CD8-positive, alpha-beta memory T cell (primary cell): ENCODE results near the gene FKBP1A. TPM values are rescaled to one million over a fixed set of nuclear protein-coding genes. Genes with fewer than 3 reads are reported as not detected.

ENCODE experiments used
- CTCF ChIA-PET: fragments of 350-600 bp; sonication (Branson Sonifier 250); formaldehyde crosslinking; loops from one replicate; lab custom pipeline; 2021; ENCODE audit warnings: antibody characterized with exemption; lab: Charles Lee
- POLR2A ChIA-PET: fragments of 350-600 bp; sonication (Branson Sonifier 250); formaldehyde crosslinking; loops from one replicate; lab custom pipeline; 2021; ENCODE audit warnings: antibody characterized with exemption; lab: Charles Lee
- DNase-seq, 5 donors: peaks; one replicate each; pipeline versions ENCODE4 v3.0.0 to v3.0.0-alpha.2; 2020 to 2022; ENCODE audit warnings: mixed read lengths in 1 of 5
- H3K27ac ChIP-seq: one replicate; pipeline ENCODE4 v1.7.0; 2013; ENCODE audit warnings: low read depth, mild to moderate bottlenecking, low read length, moderate library complexity
- H3K27me3 ChIP-seq: 2 replicates; pipeline ENCODE4 v1.7.0; 2013; ENCODE audit warnings: low read length, mild to moderate bottlenecking; ENCODE audit not compliant: insufficient read depth, poor library complexity, severe bottlenecking
- H3K36me3 ChIP-seq: 2 replicates; pipeline ENCODE4 v1.7.0; 2013; ENCODE audit warnings: mild to moderate bottlenecking, low read length, moderate library complexity; ENCODE audit not compliant: insufficient read depth
- H3K4me1 ChIP-seq: 2 replicates; pipeline ENCODE4 v1.7.0; 2013; ENCODE audit warnings: mild to moderate bottlenecking, low read length, moderate library complexity; ENCODE audit not compliant: insufficient read depth
- H3K4me3 ChIP-seq: 2 replicates; pipeline ENCODE4 v1.7.0; 2013; ENCODE audit warnings: mild to moderate bottlenecking, low read length
- H3K9me3 ChIP-seq: 2 replicates; pipeline ENCODE4 v1.7.0; 2013; ENCODE audit warnings: mild to moderate bottlenecking, low read length
- H3K27ac Mint-ChIP-seq, 8 donors: one replicate each; pipeline ENCODE4 v1.8.0; 2020 to 2021; ENCODE audit warnings: mixed read lengths in 8 of 8, mild to moderate bottlenecking in 6 of 8, inconsistent platforms in 3 of 8, moderate library complexity in 3 of 8
- H3K27me3 Mint-ChIP-seq, 2 donors: one replicate each; pipeline ENCODE4 v1.8.0; 2020 to 2021; ENCODE audit warnings: mixed read lengths in 2 of 2, mild to moderate bottlenecking in 1 of 2, moderate library complexity in 1 of 2
- H3K36me3 Mint-ChIP-seq, 3 donors: one replicate each; pipeline ENCODE4 v1.8.0; 2020 to 2021; ENCODE audit warnings: mixed read lengths in 3 of 3, inconsistent platforms in 1 of 3, mild to moderate bottlenecking in 1 of 3
- H3K4me1 Mint-ChIP-seq, 3 donors: one replicate each; pipeline ENCODE4 v1.8.0; 2020 to 2021; ENCODE audit warnings: mixed read lengths in 3 of 3, inconsistent platforms in 1 of 3, mild to moderate bottlenecking in 1 of 3
- H3K4me3 Mint-ChIP-seq, 7 donors: one replicate each; pipeline ENCODE4 v1.8.0; 2020 to 2021; ENCODE audit warnings: mixed read lengths in 7 of 7, mild to moderate bottlenecking in 6 of 7, moderate library complexity in 4 of 7, inconsistent platforms in 2 of 7
- H3K9me3 Mint-ChIP-seq, 5 donors: one replicate each; pipeline ENCODE4 v1.8.0; 2020 to 2022; ENCODE audit warnings: mixed read lengths in 5 of 5, mild to moderate bottlenecking in 3 of 5, moderate library complexity in 2 of 5, inconsistent platforms in 1 of 5
- polyA plus RNA-seq: library from polyadenylated mRNA; unstranded; fragments of 300-500 nt; fragmentation: Illumina TruSeq; gene quantifications from one replicate; pipeline ENCODE4 v1.2.3, GENCODE V29; 2021
- total RNA-seq, 2 experiments: library from RNA; stranded (reverse); gene quantifications; one replicate each; pipeline ENCODE4 v1.2.3, GENCODE V29; 2021

The FKBP1A gene
- total and polyA plus RNA-seq, 3 experiments from 2014 or later: 43.1 to 274 (median 274) TPM

DNA sequence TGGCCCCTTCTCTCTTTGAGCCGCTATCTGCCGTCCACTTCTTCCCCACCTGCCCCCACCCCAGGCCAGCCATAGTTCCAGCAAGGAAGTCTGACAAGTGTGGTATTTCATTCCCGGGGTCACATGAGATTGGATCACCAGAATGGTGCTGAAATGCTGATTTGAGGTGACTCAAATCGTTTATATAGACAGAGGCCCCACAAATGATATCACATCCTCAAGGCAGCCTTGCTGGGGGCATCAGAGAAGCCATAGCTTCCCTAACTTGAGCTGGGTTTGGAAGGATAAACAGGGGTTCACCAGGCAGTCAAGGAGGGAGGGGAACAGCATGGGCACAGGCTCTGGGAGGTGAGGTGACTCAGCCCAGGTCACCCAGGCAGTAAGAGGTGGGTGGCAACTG is 73.8 kb downstream of the FKBP1A start:
- peak overlapping the region in 1 of 8 donors; percentile 51 for H3K27ac Mint-ChIP-seq
- H3K36me3 ChIP-seq: no peaks in the 10 kb centered on the region
- POLR2A ChIA-PET: no interaction called here
- H3K27me3 Mint-ChIP-seq: no peaks in the 10 kb centered on the region
- CTCF ChIA-PET: no interaction called here
- no peaks in the 10 kb centered on the region for H3K4me1 ChIP-seq
- no peaks in the 10 kb centered on the region for H3K27me3 ChIP-seq
- no peak for DNase-seq
- H3K4me1 Mint-ChIP-seq: peaks cover 0 to 5% (median under 1%) of the 10 kb centered on the region in 3 donors
- H3K4me3 ChIP-seq: no peak overlapping the region
- H3K9me3 ChIP-seq: no peaks in the 10 kb centered on the region
- no peak overlapping the region for H3K4me3 Mint-ChIP-seq
- H3K36me3 Mint-ChIP-seq: no peaks in the 10 kb centered on the region
- H3K9me3 Mint-ChIP-seq: no peaks in the 10 kb centered on the region
- H3K27ac ChIP-seq: no peak overlapping the region

Other genes starting within 250 kb of the FKBP1A start
- under 1 TPM in 1 of 2 experiments, not detected in 1; 0.18 TPM for gene TMEM74B, start 208.1 kb downstream of the FKBP1A start, total RNA-seq
- gene TMEM74B, start 208.1 kb downstream of the FKBP1A start, polyA plus RNA-seq: not detected
- gene C20orf202, start 189.6 kb downstream of the FKBP1A start, total RNA-seq: not detected
- not detected for gene C20orf202, start 189.6 kb downstream of the FKBP1A start, polyA plus RNA-seq
- not detected for gene RAD21L1, start 167.0 kb downstream of the FKBP1A start, total RNA-seq
- not detected for gene RAD21L1, start 167.0 kb downstream of the FKBP1A start, polyA plus RNA-seq
- gene SNPH, start 126.8 kb downstream of the FKBP1A start, total RNA-seq: 1 to 10 TPM; 3.2 to 3.5 TPM
- gene SNPH, start 126.8 kb downstream of the FKBP1A start, polyA plus RNA-seq: 5.8 TPM
- gene SDCBP2, start 63.9 kb downstream of the FKBP1A start, total RNA-seq: 1 to 10 TPM; 3.7 to 4.7 TPM
- 2.2 TPM for gene SDCBP2, start 63.9 kb downstream of the FKBP1A start, polyA plus RNA-seq
- gene NSFL1C, start 73.8 kb upstream of the FKBP1A start, total RNA-seq: 100 to 1,000 TPM; 103 to 107 TPM
- 78.8 TPM for gene NSFL1C, start 73.8 kb upstream of the FKBP1A start, polyA plus RNA-seq
- not detected for gene SIRPB2, start 98.4 kb upstream of the FKBP1A start, total RNA-seq
- gene SIRPB2, start 98.4 kb upstream of the FKBP1A start, polyA plus RNA-seq: not detected
- gene SIRPD, start 164.7 kb upstream of the FKBP1A start, total RNA-seq: not detected
- gene SIRPD, start 164.7 kb upstream of the FKBP1A start, polyA plus RNA-seq: not detected
- 1 to 10 TPM; 1.5 to 2.3 TPM for gene SIRPB1, start 227.0 kb upstream of the FKBP1A start, total RNA-seq
- gene SIRPB1, start 227.0 kb upstream of the FKBP1A start, polyA plus RNA-seq: 0.93 TPM